Stomach (tissue), 9 donors: ENCODE results near the gene SPAG16. TPM values are rescaled to one million over a fixed set of nuclear protein-coding genes. Genes with fewer than 3 reads are reported as not detected.

ENCODE experiments used
- DNase-seq, 2 donors: peaks; one replicate each; pipeline versions ENCODE4 v3.0.0 to v3.0.0-alpha.2; 2013 to 2019
- H3K27ac ChIP-seq, 5 donors: fragments of 200-600 bp in 4 of 5; sonication (generic) in 4 of 5; one replicate each; pipeline ENCODE4 v1.5.1; 2013 to 2019; ENCODE audit warnings: mild to moderate bottlenecking in 1 of 5, moderate library complexity in 1 of 5
- H3K27me3 ChIP-seq, 3 donors: fragments of 200-600 bp; sonication (generic); one replicate each; pipeline ENCODE4 v1.5.1; 2017 to 2019; ENCODE audit warnings: mixed run types in 1 of 3
- H3K36me3 ChIP-seq, 4 donors: fragments of 200-600 bp; sonication (generic); 1 replicate in 3 of 4; 2 replicates in 1 of 4; pipeline ENCODE4 v1.5.1; 2016 to 2019
- H3K4me1 ChIP-seq, 4 donors: fragments of 200-600 bp; sonication (generic); one replicate each; pipeline ENCODE4 v1.5.1; 2016 to 2019
- H3K4me3 ChIP-seq, 4 donors: fragments of 200-600 bp; sonication (generic) in 3 of 4; one replicate each; pipeline ENCODE4 v1.5.1; 2016 to 2019; ENCODE audit warnings: mild to moderate bottlenecking in 1 of 4
- H3K9me3 ChIP-seq, 4 donors: fragments of 200-600 bp; sonication (generic); one replicate each; pipeline ENCODE4 v1.5.1; 2016 to 2019
- EP300 ChIP-seq: sonication (generic); formaldehyde crosslinking; IDR thresholded peaks from one replicate; pipeline ENCODE4 v1.6.1; 2017; ENCODE audit warnings: antibody characterized with exemption
- POLR2A ChIP-seq, 4 donors: fragments of 450-650 bp; IDR thresholded peaks; one replicate each; pipeline ENCODE4 v1.6.1; 2016; ENCODE audit warnings: antibody characterized with exemption in 4 of 4, control low read depth in 2 of 4, mild to moderate bottlenecking in 1 of 4, moderate library complexity in 1 of 4
- POLR2AphosphoS5 ChIP-seq, 3 donors: sonication (generic); formaldehyde crosslinking; IDR thresholded peaks; one replicate each; pipeline ENCODE4 v1.6.1; 2016; ENCODE audit warnings: antibody characterized with exemption in 3 of 3
- WGBS, 5 donors: extraction: QIAGEN DNeasy Blood & Tissue Kit in 3 of 5; methylation state at CpG; one replicate each; pipeline versions ENCODE4 v1.1.5 to v1.1.7; 2013 to 2018; 5-methylcytosine and 5-hydroxymethylcytosine counted together
- intact Hi-C: fragments of 100-400 bp; cut with DNase I; formaldehyde crosslinking; loops from one replicate; pipeline ENCODE4 v1.15.1; 2023; ENCODE audit warnings: low total_unique reads
- polyA plus RNA-seq, 3 donors: library from polyadenylated mRNA; stranded (reverse); fragments of 200-250 nt; gene quantifications; one replicate each; pipeline ENCODE4 v1.2.3, GENCODE V29; 2013
- total RNA-seq, 5 donors: library from RNA; depleted of rRNA; stranded (reverse); fragments of >200 nt; gene quantifications; one replicate each; pipeline versions ENCODE4 v1.1.0 to v1.2.3, GENCODE V29; 2014 to 2016
- TF ChIP-seq, protein P1 (sequence below), 7 experiments: fragments of 450-650 bp in 4 of 7; fragments of 200-600 bp in 3 of 7; sonication (generic) in 3 of 7; IDR thresholded peaks; one replicate each; pipeline ENCODE4 v1.5.1; 2016 to 2019; ENCODE audit warnings: antibody characterized with exemption in 7 of 7, control low read depth in 2 of 7, mild to moderate bottlenecking in 1 of 7
- donor health status: healthy with polysubstance abuse.
- donor health status: Bipolar disorder and iron deficiency.
- donor health status: healthy.

Gene SPAG16
- total and polyA plus RNA-seq, 8 donors = 16.0 to 137 (median 34.4) TPM

DNA sequence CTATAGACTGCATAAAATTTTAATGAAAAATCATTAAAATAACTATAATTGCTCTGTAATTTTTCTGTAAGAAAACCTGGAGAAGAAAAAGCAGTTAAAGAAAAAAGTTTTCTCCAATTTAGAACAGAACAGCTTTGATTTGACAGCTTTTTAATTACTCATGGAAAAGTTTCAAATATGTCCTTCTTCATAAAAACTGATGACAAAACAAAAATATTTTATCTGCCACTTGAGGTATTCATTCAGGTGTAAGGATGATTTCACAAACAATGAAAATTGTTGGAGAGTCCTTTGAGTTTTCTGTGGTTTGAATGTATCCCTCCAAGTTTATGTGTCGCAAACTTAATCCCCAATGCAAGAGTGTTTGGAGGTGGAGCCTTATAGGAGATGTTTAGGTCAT lies 824.3 kb downstream of the SPAG16 start:
- H3K9me3 ChIP-seq = peaks cover 0 to 14% (median 0%) of the 10 kb centered on the region in 4 donors
- no peak for DNase-seq
- WGBS, 5 donors = 91 to 97% (median 93%) methylated on average over 1 of the region's 1 CpG
- H3K27ac ChIP-seq = no peak overlapping the region
- no peaks in the 10 kb centered on the region for H3K27me3 ChIP-seq
- no peaks in the 10 kb centered on the region for H3K36me3 ChIP-seq
- TF ChIP-seq EP300 (no peak), POLR2AphosphoS5 (IDR thresholded peaks at IDR 0.05) (no peak), POLR2A (IDR thresholded peaks at IDR 0.05) (no peak)
- TF ChIP-seq, protein P1, sequence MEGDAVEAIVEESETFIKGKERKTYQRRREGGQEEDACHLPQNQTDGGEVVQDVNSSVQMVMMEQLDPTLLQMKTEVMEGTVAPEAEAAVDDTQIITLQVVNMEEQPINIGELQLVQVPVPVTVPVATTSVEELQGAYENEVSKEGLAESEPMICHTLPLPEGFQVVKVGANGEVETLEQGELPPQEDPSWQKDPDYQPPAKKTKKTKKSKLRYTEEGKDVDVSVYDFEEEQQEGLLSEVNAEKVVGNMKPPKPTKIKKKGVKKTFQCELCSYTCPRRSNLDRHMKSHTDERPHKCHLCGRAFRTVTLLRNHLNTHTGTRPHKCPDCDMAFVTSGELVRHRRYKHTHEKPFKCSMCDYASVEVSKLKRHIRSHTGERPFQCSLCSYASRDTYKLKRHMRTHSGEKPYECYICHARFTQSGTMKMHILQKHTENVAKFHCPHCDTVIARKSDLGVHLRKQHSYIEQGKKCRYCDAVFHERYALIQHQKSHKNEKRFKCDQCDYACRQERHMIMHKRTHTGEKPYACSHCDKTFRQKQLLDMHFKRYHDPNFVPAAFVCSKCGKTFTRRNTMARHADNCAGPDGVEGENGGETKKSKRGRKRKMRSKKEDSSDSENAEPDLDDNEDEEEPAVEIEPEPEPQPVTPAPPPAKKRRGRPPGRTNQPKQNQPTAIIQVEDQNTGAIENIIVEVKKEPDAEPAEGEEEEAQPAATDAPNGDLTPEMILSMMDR (IDR thresholded peaks at IDR 0.05) = no peak
- no peak overlapping the region for H3K4me3 ChIP-seq
- no peaks in the 10 kb centered on the region for H3K4me1 ChIP-seq
- intact Hi-C loops = no loop called here

DNA sequence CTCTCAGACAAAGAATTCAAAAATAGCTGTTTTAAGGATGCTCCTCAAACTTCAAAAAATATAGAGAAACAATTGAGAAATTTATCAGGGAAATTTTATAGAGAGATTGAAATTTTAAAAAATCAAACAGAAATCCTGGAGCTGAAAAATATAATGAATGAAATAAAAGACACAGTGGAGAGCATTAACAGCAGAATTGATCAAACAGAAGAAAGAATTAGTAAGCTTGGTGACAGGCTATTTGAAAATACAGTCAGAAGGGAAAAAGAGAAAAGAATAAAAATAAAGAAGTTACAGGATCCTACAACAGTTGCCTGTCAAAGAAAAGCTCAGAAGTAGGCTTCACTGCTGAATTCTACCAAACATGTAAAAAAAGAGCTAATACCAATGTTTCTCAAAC lies 832.8 kb downstream of the SPAG16 start:
- TF ChIP-seq POLR2A (IDR thresholded peaks at IDR 0.05) (no peak), EP300 (no peak), POLR2AphosphoS5 (IDR thresholded peaks at IDR 0.05) (no peak)
- TF ChIP-seq, protein P1 (IDR thresholded peaks at IDR 0.05) = no peak
- Histone ChIP-seq H3K4me3 (no peak overlapping the region), H3K27ac (no peak overlapping the region), H3K36me3 (no peaks in the 10 kb centered on the region), H3K4me1 (no peaks in the 10 kb centered on the region), H3K27me3 (no peaks in the 10 kb centered on the region), H3K9me3 (peaks cover 0 to 23% (median 17%) of the 10 kb centered on the region in 4 donors)
- DNase-seq = no peak
- intact Hi-C loops = no loop called here

DNA sequence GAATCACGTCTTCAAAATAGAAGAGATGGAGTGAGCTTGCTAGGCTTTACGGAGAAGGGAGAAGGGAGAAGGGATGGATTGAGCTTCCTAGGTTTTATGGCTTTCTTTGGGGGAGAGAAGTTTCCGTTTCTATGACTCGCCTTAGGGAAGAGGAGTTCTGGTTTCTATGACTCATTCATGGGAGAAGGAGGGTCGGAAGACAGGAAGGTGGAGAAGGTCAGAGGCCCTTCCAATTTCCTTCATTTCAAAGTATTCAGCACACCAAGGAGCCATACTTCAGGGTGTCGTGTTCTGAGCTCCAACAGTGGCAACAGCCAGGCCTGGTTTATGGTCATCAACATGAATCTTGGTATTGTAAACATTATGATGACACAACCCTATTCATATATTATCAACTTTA lies 841.9 kb downstream of the SPAG16 start:
- TF ChIP-seq, protein P1 (IDR thresholded peaks at IDR 0.05) = no peak
- TF ChIP-seq EP300 = no peak
- TF ChIP-seq POLR2AphosphoS5 (IDR thresholded peaks at IDR 0.05) = no peak
- no peak for TF ChIP-seq POLR2A (IDR thresholded peaks at IDR 0.05)
- Histone ChIP-seq H3K9me3 (no peaks in the 10 kb centered on the region), H3K27ac (no peak overlapping the region), H3K4me1 (no peaks in the 10 kb centered on the region), H3K4me3 (no peak overlapping the region), H3K36me3 (no peaks in the 10 kb centered on the region), H3K27me3 (no peaks in the 10 kb centered on the region)
- intact Hi-C loops = no loop called here
- DNase-seq = no peak
- 73 to 82% (median 77%) methylated on average over 6 of the region's 6 CpGs for WGBS, 5 donors

DNA sequence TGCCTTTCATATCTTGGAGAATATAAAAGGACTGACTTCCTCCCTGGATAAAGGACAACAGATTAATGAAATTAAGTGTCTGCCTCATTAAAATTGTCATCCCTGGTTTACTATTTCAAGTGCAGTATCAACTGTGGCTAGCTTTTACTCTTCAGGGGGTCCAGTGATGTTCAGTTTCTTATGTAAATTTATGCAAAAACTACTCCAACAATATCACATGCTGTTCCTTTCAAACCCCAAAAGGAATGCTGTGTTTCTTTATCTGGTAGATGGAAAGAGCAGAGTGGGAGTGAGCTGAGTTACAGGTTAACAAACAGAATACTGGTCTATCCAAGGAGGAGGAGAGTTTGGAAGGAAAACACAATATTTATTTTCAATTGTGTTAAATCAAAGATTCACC lies 842.9 kb downstream of the SPAG16 start:
- no peak for DNase-seq
- Histone ChIP-seq H3K27ac (no peak overlapping the region), H3K27me3 (no peaks in the 10 kb centered on the region), H3K4me1 (no peaks in the 10 kb centered on the region), H3K9me3 (no peaks in the 10 kb centered on the region), H3K36me3 (no peaks in the 10 kb centered on the region), H3K4me3 (no peak overlapping the region)
- intact Hi-C loops = no loop called here
- TF ChIP-seq POLR2A (IDR thresholded peaks at IDR 0.05) (no peak), POLR2AphosphoS5 (IDR thresholded peaks at IDR 0.05) (no peak), EP300 (no peak)
- TF ChIP-seq, protein P1 (IDR thresholded peaks at IDR 0.05) = no peak
